Thyroid gland (tissue), 4 donors: ENCODE data around the gene SLC4A7.

Experiments
- CTCF ChIP-seq, 6 experiments: fragments of 200-600 bp in 3 of 6; fragments of 450-650 bp in 3 of 6; sonication (generic) in 3 of 6; IDR thresholded peaks; one replicate each; pipeline ENCODE4 v1.5.1; 2016 to 2019; ENCODE audit warnings: antibody characterized with exemption in 6 of 6, mild to moderate bottlenecking in 2 of 6, inconsistent platforms in 1 of 6, moderate library complexity in 1 of 6
- POLR2A ChIP-seq, 2 donors: fragments of 450-650 bp; IDR thresholded peaks; one replicate each; pipeline ENCODE4 v1.6.1; 2017; ENCODE audit warnings: antibody characterized with exemption in 2 of 2, mild to moderate bottlenecking in 2 of 2, moderate library complexity in 1 of 2

GRCh38 chr3:27507111-27507510 lies 22.9 kb upstream of the SLC4A7 start:
- TF ChIP-seq CTCF (IDR thresholded peaks at IDR 0.05) (no peak), POLR2A (IDR thresholded peaks at IDR 0.05) (no peak)
